GM19035 (cell line): ENCODE measurements around the gene TTC39C.
"Not testable (repeated sequence)": the region's sequence is repeated elsewhere in the genome, so short reads cannot be mapped to it uniquely, and the experiment has no call there.

ENCODE experiments used
- ATAC-seq: cut with Tn5 transposase; IDR thresholded peaks from one replicate; pipeline ENCODE4 v1.9.1; 2021; ENCODE audit not compliant: unreplicated experiment

Gene TTC39C

DNA sequence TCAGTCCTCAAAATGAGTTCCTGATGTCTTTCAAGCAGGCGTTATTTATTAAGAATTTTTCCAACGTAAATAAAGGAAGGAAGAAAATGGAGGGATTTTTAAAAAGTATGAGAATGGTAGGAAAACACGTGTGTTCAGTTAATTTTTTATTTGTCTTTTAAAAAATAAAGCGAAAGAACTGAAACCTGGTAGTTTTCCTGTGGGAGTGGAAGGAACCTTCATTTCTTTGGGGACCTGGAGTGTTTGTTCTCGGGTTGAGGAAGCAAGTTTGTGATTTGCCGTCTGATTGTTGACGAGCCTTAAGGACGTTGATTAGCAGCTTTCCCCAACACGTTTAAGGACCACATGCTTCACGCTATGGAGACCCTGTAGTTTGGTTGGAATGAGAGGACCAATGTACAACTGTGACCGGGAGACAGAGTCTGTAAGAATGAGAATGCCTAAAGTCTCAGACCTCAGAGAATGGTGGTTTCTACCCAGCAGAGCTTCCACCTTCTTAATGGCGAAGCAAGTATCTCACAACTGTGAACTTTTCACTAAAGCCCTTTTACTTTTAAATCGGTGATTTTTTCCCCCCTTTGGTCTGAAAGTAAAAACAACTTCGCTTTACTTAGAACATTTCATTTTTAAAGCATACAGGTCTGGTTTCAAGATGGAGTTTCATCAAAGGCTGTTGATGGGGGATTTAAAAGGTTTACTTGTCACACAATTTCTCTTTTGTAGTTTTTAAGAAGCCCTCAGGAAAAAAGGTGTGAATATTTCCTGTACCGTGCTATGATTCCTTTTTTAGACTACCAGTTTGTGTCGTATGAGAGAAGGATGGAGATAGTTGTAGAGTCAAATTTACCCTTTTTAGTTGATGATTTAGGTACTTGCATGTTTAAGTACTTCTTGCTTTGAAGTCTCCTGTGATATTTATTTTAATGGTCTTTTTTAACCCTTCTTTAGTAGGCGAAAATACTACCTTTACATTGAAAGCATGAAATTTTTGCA, 1.4 kb downstream of the TTC39C start:
- ATAC-seq, result no peak

GRCh38 chr18:24016643-24017042, 2.1 kb downstream of the TTC39C start:
- ATAC-seq, result no peak

GRCh38 chr18:24018299-24018886, 3.8 kb downstream of the TTC39C start:
- no peak for ATAC-seq

DNA sequence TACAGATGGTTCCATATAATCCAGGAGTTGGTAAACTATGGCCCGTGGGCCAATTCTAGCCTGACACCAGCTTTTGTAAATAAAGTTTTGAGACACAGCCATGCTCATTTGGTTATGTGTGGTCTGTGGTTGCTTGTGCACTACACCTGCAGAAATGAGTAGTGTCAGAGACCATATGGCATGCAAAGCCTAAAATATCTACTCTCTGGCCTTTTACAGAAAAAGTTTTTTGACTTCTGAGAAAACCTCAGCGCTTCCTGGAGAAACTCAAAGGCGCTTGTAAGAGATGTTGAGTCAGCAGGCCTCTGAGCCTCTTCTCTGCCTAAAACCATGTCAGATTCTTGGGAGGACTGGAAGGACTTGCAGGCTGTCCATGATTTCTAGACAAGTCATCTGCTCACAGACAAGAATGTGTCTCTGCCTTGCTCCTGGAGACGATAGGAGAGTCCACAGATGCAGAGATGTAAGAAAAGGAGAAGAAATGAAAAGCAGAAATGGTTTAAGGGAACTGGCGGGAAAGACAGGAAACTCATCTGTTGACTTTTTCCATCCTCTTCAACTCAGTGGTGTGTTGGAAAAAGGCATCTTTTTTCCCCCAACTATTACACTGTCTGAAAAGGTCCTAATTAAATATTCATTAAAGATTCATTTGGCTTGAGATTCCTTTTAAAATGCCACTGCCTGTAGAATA, 5.2 kb downstream of the TTC39C start:
- ATAC-seq, result peak; percentile 85

GRCh38 chr18:24021505-24021904, 7.0 kb downstream of the TTC39C start:
- no peak for ATAC-seq

DNA sequence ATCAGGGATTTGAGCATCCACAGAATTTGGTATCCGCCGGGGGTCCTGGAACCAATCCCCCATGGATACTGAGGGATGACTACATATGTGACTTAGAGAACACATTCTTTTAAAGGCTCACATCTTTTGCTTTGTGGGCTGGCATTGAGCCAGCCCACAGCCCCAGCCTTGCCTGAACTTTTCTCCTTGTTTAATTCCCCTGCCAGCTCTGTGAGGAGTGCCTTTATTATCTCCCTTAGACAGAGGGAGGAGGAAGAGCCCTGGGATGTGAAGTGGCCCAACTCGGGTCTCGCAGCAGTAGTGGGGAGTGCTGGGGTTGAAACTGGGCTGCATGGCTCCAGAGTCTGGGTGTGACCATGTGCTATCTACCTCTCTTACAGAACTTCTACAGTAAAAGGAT, 7.6 kb downstream of the TTC39C start:
- ATAC-seq, result no peak

DNA sequence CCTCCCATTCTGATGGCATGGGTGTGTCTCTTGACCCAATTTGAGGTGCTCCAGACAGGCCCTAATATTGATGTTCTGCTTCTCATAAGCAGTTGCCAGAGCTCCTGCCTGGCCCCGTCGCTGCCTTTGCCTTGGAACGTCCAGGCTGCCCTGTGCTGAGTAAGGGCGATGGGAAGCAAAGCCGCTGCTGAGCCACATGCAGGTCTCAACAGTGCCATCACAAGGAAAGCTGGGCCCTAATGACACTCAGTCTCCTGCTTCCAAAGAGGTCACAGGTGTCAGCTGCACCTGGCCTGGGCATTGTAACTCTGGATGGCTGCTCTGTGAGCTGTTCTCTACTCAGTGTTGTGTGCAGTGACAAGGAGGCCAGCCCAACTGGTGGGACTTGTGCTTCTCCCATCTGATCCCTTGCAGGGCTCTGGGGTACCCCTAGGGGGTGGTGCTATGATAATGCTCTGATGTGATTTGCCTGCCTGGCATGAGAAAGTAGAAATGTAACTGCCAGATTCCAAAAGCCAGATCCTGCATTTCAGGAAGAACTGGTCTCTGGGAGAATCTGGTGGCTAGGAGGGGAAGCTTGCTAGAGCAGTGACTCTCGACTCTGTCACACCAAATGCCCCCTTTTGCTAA, 8.7 kb downstream of the TTC39C start:
- no peak for ATAC-seq

GRCh38 chr18:24024425-24024824, 9.9 kb downstream of the TTC39C start:
- no peak for ATAC-seq

GRCh38 chr18:24026457-24026856, 11.9 kb downstream of the TTC39C start:
- ATAC-seq, result no peak

DNA sequence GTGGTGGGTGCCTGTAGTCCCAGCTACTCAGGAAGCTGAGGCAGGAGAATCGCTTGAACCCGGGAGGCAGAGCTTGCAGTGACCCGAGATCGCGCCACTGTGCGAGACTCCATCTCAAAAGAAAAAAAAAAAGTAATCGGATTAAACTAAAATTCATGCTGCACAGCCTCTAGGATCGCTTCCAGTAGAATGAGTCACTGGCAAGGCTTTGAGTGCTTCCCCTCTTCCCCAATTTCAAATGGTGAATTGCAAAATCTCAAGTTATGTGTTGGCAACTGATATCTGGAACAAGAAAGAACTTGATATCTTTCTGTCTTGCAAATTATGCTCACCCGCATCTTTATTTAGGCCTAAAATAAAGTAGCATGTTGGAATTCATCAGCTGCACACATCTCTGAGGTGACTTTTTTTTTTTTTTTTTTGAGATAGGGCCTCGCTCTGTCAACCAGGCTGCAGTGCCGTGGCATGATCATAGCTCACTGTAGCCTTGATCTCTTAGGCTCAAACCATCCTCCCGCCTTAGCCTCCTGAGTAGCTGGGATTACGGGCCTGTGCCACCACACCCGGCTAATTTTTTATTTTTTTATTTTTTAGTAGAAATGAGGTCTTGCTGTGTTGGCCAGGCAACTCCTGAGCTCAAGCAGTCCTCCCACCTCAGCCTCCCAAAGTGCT, 12.7 kb downstream of the TTC39C start:
- ATAC-seq, result no peak

DNA sequence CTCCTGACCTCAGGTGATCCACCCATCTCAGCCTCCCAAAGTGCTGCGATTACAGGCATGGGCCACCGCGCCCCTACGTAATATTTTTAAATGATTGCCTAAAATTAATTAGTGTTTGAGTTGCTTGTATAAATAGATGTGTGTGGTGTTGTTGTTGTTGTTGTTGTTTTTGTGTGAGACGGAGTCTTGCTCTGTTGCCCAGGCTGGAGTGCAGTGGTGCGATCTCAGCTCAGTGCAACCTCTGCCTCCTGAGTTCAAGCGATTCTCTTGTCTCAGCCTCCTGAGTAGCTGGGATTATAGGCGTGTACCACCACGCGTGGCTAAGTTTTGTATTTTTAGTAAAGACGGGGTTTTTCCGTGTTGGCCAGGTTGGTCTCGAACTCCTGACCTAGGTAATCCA, 14.4 kb downstream of the TTC39C start:
- ATAC-seq, result not testable (repeated sequence)

DNA sequence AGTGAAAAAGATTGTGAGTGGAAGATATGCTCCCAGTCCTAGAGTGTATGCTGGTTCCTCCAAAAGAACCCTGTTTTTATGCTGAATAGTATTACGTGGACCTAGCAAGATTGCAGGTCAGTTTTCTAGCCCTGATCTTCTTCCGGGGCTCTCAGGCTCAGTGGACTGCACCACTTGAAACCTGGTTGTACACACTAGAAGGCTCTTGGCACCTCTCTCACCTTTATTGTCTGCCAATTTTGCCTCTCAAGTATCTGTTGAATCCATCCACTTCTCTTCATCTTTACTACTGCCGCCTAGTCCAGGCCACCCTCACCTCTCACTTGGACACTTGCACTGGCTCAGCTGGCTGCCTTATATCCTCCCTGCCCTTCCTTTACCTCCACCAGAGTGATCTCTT, 16.8 kb downstream of the TTC39C start:
- ATAC-seq, result no peak

GRCh38 chr18:24031916-24032315, 17.4 kb downstream of the TTC39C start:
- no peak for ATAC-seq

- ATAC-seq, result no peak
These were observed 19.3 kb downstream of the TTC39C start for GRCh38 chr18:24033641-24034412.

GRCh38 chr18:24035316-24035715, 20.8 kb downstream of the TTC39C start:
- ATAC-seq, result no peak

GRCh38 chr18:24039671-24040070, 25.1 kb downstream of the TTC39C start:
- no peak for ATAC-seq

DNA sequence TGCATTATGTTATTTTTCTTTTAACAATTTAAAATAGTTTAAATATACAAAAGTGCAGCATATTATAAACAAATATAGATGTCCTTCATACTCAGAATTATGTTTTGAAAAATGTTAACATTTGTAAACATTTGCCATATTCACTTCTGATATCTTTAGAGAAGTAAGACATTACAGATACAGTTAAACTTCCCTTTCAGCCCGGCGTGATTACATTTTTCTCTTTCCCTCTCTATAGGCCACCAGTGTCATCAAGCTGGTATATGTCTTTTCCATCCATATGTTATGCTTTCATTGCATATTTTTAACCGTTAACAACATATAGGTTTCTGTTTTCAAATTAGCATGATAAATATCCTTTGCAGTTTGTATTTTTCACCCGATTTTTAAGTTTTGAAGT, 27.1 kb downstream of the TTC39C start:
- no peak for ATAC-seq

GRCh38 chr18:24043403-24043802, 28.8 kb downstream of the TTC39C start:
- ATAC-seq, result no peak

DNA sequence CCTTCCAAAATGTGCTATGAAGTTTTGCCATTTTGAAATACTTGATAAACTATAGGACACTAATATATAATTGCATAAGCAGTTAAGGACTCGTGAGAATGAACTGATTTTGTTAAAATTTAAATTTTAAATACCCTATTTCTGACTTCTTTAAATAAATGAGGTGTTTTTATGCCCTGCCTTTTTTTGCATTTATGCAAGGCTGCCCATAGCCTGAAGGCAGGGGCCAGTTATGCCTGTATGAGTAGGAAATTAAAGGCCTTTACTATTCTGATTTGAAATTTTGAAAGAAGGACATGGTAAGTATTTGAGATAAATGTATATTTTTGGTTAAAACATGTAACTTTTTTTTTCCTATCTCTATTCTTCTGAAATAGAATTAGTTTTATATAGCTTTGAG, 33.7 kb downstream of the TTC39C start:
- ATAC-seq, result no peak

DNA sequence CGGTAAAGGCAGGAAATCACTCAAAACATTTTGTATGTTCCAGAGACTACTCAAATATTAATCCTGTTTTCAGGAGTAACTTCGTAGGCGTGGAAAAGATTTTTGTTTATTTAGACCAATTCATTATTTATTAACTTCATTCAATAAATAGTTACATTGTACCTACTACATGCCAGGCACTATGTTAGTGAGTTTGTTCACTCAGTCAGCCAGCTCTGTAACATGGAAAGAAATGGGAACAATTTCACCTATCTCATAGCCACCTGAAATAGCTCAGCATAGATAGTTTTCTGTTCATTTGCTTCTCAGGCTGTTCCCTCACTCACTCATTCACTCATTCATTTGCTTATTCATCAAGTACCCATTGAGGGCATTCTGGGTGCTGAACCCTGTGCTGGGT, 34.6 kb downstream of the TTC39C start:
- ATAC-seq, result no peak
